HL-60 (cell line): ENCODE measurements around the gene SLC35G6.

ENCODE experiments used
- DNase-seq, 2 experiments: peaks; one replicate each; pipeline ENCODE4 v3.0.0-alpha.2; 2010 to 2020; ENCODE audit warnings: low read depth in 1 of 2, low spot score in 1 of 2
- H3K27ac ChIP-seq: fragments of 250-450 bp; sonication (Bioruptor Pico); replicated peaks from 2 replicates; pipeline ENCODE4 v1.5.1; 2020; ENCODE audit warnings: mild to moderate bottlenecking, moderate library complexity
- H3K27me3 ChIP-seq: fragments of 250-450 bp; sonication (Bioruptor Pico); 2 replicates; pipeline ENCODE4 v1.5.1; 2021; ENCODE audit warnings: mild to moderate bottlenecking, moderate library complexity; ENCODE audit not compliant: insufficient read depth, poor library complexity, severe bottlenecking
- H3K4me3 ChIP-seq: replicated peaks from 2 replicates; pipeline ENCODE4 v1.5.1; 2011; ENCODE audit warnings: mild to moderate bottlenecking, control low read depth, low read length; ENCODE audit not compliant: insufficient read depth
- GABPA ChIP-seq: IDR thresholded peaks from 2 replicates; pipeline ENCODE4 v1.6.1; 2012; ENCODE audit warnings: low read depth
- POLR2AphosphoS5 ChIP-seq: IDR thresholded peaks from 2 replicates; pipeline ENCODE4 v1.6.1; 2012; ENCODE audit warnings: low read depth
- SPI1 ChIP-seq: IDR thresholded peaks from 2 replicates; pipeline ENCODE4 v1.6.1; 2012; ENCODE audit warnings: low read depth, mild to moderate bottlenecking, borderline replicate concordance
- TF ChIP-seq, protein P1 (sequence below): IDR thresholded peaks from one replicate; pipeline ENCODE4 v1.5.1; 2011; ENCODE audit warnings: low read length, control low read depth, inconsistent platforms; ENCODE audit not compliant: insufficient read depth
- TF ChIP-seq, protein P2 (sequence below): IDR thresholded peaks from 2 replicates; pipeline ENCODE4 v1.6.1; 2012; ENCODE audit warnings: low read depth; ENCODE audit not compliant: insufficient replicate concordance

Gene SLC35G6

DNA sequence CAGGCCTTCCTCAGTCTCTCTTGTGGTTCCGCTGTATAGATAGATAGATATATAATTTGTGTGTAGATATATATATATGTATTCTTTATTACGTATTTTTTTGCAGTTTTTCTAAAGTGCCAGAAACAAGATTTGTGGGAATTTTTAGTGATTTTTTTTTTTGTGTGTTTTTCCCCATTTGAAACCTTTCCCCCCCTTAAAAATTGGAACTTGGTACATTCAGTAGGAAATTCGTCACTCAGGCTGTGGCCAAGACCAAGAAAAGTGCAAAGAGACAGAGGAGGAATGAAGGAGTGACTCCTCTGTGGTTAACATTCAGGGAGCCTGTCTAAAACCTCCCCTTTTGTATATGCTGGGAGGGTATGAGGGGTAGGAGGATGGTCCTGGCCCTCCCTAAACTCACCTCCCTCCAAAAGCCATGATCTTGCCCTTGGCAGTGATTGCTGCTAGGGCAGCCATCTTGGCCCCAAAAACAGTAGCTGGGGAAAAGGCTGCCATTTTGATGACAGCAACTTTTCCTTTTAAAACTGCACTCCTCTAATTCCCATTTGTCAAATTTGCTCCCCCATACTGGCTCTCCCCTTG lies 21.2 kb upstream of the SLC35G6 start:
- no peak for DNase-seq
- Histone ChIP-seq H3K27me3 (no peaks in the 10 kb centered on the region), H3K4me3 (no peak overlapping the region), H3K27ac (no peak overlapping the region)
- TF ChIP-seq GABPA (no peak), POLR2AphosphoS5 (no peak), SPI1 (no peak)
- TF ChIP-seq, protein P1, sequence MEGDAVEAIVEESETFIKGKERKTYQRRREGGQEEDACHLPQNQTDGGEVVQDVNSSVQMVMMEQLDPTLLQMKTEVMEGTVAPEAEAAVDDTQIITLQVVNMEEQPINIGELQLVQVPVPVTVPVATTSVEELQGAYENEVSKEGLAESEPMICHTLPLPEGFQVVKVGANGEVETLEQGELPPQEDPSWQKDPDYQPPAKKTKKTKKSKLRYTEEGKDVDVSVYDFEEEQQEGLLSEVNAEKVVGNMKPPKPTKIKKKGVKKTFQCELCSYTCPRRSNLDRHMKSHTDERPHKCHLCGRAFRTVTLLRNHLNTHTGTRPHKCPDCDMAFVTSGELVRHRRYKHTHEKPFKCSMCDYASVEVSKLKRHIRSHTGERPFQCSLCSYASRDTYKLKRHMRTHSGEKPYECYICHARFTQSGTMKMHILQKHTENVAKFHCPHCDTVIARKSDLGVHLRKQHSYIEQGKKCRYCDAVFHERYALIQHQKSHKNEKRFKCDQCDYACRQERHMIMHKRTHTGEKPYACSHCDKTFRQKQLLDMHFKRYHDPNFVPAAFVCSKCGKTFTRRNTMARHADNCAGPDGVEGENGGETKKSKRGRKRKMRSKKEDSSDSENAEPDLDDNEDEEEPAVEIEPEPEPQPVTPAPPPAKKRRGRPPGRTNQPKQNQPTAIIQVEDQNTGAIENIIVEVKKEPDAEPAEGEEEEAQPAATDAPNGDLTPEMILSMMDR: no peak
- TF ChIP-seq, protein P2, sequence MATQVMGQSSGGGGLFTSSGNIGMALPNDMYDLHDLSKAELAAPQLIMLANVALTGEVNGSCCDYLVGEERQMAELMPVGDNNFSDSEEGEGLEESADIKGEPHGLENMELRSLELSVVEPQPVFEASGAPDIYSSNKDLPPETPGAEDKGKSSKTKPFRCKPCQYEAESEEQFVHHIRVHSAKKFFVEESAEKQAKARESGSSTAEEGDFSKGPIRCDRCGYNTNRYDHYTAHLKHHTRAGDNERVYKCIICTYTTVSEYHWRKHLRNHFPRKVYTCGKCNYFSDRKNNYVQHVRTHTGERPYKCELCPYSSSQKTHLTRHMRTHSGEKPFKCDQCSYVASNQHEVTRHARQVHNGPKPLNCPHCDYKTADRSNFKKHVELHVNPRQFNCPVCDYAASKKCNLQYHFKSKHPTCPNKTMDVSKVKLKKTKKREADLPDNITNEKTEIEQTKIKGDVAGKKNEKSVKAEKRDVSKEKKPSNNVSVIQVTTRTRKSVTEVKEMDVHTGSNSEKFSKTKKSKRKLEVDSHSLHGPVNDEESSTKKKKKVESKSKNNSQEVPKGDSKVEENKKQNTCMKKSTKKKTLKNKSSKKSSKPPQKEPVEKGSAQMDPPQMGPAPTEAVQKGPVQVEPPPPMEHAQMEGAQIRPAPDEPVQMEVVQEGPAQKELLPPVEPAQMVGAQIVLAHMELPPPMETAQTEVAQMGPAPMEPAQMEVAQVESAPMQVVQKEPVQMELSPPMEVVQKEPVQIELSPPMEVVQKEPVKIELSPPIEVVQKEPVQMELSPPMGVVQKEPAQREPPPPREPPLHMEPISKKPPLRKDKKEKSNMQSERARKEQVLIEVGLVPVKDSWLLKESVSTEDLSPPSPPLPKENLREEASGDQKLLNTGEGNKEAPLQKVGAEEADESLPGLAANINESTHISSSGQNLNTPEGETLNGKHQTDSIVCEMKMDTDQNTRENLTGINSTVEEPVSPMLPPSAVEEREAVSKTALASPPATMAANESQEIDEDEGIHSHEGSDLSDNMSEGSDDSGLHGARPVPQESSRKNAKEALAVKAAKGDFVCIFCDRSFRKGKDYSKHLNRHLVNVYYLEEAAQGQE: no peak

DNA sequence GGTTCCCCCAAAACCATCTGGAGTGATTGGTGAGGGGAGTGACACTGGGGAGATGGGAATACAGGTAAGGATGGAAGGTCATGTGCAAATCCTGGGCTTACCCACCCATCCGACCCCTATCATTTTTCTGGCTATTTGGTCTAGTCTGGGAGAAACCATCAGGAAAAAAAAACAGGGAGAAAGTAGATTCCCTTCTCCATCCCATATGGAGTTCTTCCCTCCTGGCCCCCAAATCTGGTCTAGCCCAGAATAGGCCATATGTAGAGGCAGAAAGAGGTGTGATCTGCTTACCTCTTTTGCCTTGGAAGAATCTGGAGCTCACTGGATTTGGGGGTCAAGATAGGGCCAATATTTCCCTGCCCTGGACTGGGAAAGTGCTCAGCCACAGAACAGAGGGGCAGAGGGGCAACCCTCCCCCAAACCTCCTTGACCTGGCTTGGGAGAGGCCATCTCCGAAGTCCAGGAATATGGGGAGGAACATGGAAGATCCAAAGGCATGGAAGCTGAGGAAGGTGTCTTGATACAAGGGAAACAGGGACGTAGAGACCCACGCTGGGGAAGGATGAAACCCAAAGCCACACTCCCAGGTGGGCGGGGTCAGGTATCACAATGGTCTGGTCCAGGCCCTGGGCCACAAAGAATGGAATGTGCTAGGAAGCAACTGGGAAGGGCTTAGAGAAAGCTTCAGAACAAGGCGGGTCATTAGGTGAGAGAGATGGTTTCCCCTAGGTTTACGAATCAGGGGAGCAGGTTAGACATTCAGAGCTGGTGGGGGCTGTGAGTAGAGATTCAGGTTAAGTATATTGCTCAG lies 20.2 kb upstream of the SLC35G6 start:
- no peak overlapping the region for H3K4me3 ChIP-seq
- TF ChIP-seq, protein P1: no peak
- no peak for TF ChIP-seq POLR2AphosphoS5
- no peak for TF ChIP-seq SPI1
- TF ChIP-seq GABPA: no peak
- TF ChIP-seq, protein P2: no peak
- H3K27ac ChIP-seq: no peak overlapping the region
- H3K27me3 ChIP-seq: no peaks in the 10 kb centered on the region
- DNase-seq: no peak

DNA sequence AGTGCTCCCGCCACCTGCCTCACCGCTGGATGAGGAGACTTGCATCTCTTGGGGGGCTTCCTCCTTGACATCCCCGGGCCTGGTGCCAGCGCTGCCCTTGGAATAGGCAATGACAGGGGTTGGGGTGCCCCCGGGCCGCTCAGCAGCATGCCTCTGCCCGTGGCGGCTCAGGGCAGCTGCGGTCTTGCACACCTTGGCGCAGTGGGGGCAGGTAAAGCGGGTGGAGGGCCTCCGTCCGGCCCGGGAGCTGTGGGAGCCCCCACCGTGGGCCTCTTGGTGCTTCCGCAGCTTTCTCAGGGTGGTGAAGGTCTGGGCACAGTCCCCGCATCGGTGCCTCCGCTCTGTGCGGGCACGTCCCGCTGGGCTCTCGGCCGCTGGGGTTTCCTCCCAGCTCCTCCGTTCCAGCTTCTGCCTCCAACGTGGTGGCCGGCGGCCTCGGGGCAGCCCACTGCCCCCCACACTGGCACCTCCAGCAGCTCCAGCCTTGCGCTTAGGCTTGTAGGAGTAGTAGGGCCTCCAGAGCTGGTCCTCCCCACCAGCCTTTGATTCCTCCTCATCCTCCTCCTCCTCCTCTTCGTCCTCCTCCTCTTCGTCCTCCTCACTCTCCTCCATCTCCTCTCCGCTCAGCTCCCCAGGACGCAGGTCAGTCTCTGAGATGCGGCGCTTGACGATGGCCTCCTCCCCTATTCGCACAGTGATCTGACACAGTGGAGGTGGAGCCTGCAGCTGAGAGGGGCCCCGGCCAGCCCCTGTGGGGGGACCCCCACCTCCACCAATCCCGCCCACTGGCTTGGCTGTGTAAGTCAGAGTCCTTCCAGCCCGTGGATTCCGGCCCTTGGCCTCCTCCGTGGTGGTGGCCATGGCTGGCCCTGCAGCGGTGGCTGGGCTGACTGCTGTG lies 18.5 kb upstream of the SLC35G6 start:
- TF ChIP-seq, protein P1: no peak
- TF ChIP-seq POLR2AphosphoS5 (no peak), GABPA (no peak), SPI1 (no peak)
- TF ChIP-seq, protein P2: no peak
- no peaks in the 10 kb centered on the region for H3K27me3 ChIP-seq

More for the DNA sequence above, 18.5 kb upstream of the SLC35G6 start:
- H3K27ac ChIP-seq: no peak overlapping the region
- H3K4me3 ChIP-seq: no peak overlapping the region
- no peak for DNase-seq
